Neuron (in vitro differentiated cells): ENCODE results near the gene ALKBH8.
"Not testable (repeated sequence)": the region's sequence is repeated elsewhere in the genome, so short reads cannot be mapped to it uniquely, and the experiment has no call there.

Experiments
- H2AFZ ChIP-seq: one replicate; pipeline ENCODE4 v1.6.1; 2013; ENCODE audit warnings: low read depth, mild to moderate bottlenecking, inconsistent platforms, low read length, moderate library complexity
- H3K27me3 ChIP-seq: one replicate; pipeline ENCODE4 v1.6.1; 2013; ENCODE audit warnings: low read length; ENCODE audit not compliant: insufficient read depth
- H3K36me3 ChIP-seq: one replicate; pipeline ENCODE4 v1.6.1; 2013; ENCODE audit warnings: low read length; ENCODE audit not compliant: insufficient read depth
- H3K4me1 ChIP-seq: one replicate; pipeline ENCODE4 v1.6.1; 2013; ENCODE audit warnings: low read length; ENCODE audit not compliant: insufficient read depth
- H3K4me3 ChIP-seq: 2 replicates; pipeline ENCODE4 v1.5.1; 2013; ENCODE audit warnings: mild to moderate bottlenecking, low read length, moderate library complexity
- H3K9me3 ChIP-seq: one replicate; pipeline ENCODE4 v1.6.1; 2013; ENCODE audit warnings: low read length

ALKBH8 gene

DNA sequence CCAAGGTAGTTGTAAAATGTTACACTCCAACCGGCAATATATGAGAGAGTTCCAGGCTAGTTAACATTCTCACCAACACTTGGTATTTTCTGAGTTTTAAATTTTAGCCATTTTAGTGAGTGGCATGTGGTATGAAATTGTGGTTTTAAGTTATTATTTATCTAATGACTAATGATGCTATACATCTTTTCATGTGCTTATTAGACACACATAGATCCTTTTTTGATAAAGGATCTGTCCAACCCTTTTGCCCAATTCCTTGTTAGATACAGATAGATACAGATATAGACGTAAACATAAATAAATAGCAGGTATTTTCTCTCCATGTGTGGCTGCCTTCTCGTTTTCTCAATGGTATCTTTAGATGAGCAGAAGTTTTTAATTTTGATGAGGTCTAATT lies 39.3 kb downstream of the ALKBH8 start:
- Histone ChIP-seq H2AFZ (no peak overlapping the region), H3K4me1 (no peaks in the 10 kb centered on the region), H3K36me3 (peaks cover 16% of the 10 kb centered on the region), H3K27me3 (no peaks in the 10 kb centered on the region), H3K4me3 (no peak overlapping the region), H3K9me3 (no peaks in the 10 kb centered on the region)

DNA sequence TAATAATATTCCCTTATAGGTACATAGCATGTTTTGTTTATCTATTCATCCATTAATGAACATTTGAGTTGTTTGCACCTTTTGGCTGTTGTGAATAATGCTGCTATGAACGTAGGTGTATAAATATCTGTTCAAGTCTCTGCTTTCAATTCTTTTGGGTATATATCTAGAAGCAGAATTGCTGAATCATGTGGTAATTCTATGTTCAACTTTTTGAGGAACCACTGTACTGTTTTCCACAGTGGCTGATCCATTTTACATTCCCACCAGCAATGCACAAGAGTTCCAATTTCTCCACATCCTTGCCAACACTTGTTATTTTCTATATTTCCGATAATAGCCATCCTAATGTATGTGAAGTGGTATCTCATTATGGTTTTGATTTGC lies 56.7 kb downstream of the ALKBH8 start:
- H3K4me3 ChIP-seq = no peak overlapping the region
- H3K36me3 ChIP-seq = peaks cover 11% of the 10 kb centered on the region
- no peaks in the 10 kb centered on the region for H3K9me3 ChIP-seq
- peaks cover 12% of the 10 kb centered on the region for H3K4me1 ChIP-seq
- no peaks in the 10 kb centered on the region for H3K27me3 ChIP-seq
- H2AFZ ChIP-seq = no peak overlapping the region

DNA sequence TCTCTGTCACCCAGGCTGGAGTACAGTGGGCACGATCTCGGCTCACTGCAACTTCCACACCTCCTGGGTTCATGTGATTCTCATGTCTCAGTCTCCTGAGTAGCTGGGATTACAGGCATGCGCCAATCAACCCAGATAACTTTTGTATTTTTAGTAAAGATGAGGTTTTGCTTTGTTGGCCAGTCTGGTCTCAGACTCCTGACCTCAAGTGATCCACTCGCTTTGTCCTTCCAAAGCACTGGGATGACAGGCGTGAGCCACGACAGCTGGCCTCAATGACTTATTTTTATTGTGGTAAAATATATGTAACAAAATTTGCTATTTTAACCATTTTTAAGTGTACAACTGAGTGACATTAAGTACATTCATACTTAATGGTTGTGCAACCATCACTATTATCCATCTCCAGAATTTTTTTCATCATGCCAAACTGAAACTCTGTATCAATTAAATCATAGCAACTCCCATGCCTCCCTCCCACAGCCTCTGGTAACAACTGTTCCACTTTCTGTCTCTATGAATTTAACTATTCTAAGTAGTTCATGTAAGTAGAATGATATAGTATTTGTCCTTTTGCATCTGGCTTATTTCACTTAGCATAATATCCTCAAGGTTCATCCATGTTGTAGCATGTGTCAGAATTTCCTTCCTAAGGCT lies 57.2 kb downstream of the ALKBH8 start:
- no peaks in the 10 kb centered on the region for H3K27me3 ChIP-seq
- peaks cover 15% of the 10 kb centered on the region for H3K36me3 ChIP-seq
- H3K4me3 ChIP-seq = no peak overlapping the region
- H3K4me1 ChIP-seq = peaks cover 12% of the 10 kb centered on the region
- no peak overlapping the region for H2AFZ ChIP-seq
- H3K9me3 ChIP-seq = no peaks in the 10 kb centered on the region

DNA sequence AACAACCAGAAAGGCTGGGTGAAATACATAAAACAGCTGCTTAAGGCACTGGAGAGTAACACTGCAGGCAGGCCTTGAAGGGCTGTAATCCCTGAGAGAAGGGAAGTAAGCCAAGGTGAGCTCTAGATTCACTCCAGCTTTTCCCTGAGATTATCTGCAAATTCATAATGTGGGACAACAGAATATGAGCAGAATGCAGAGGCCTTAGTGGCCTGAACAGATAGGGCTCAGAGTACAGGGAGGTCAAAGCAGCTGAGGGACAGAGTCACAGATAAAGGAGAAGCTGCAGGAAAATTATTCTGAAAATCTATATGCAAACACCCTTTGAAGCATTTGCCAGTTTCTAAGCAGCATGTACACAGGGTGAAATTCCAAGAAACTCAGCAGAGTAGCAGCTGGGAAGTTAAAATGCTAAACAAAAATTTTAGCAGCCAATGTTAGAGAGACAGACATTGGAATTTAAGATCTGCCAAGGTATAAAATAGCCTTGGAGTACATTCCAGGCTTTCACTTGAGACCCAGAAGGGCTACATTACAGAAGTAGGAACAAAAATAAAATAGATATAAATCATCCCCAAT lies 59.8 kb downstream of the ALKBH8 start:
- Histone ChIP-seq H3K4me3 (no peak overlapping the region), H3K4me1 (peaks cover 12% of the 10 kb centered on the region), H3K27me3 (no peaks in the 10 kb centered on the region), H3K36me3 (peaks cover 17% of the 10 kb centered on the region), H2AFZ (no peak overlapping the region), H3K9me3 (peaks cover 5% of the 10 kb centered on the region)

DNA sequence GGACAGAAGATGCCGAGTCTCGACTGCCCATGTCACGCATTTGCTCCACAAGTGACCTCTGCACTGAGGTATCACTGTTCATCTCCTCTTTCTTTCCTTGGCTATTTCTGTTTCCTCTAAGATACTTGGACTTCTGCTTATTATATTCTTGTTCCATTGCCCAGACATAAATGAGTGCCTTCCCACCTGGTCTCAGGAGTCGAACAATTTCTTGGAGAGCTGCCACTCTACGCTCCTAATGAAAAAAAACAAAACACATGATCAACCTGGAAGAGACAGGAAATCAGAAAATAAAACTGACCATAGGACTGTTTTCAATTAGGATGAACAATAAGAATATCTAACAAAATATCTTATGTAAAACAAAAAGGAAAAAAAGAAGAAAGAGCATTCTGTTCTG lies 60.6 kb downstream of the ALKBH8 start:
- H2AFZ ChIP-seq = no peak overlapping the region

DNA sequence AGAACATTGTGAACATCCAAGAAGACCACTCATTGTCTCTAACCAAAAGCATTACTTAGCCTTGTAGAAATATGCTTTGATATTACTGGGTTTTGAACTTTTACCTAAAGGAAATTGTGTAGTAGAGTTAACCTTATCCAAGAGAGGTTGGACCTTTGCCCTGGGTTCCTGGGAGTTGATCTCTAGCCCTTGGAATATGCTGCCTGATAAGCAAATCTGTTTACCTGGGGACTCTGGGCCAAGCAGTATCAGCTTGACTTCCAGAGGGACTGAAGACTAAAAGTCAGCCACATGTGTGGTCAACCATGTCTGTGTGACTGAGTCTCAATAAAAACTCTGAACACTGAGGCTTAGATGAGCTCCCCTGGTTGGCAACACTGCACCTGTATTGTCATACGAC lies 63.8 kb downstream of the ALKBH8 start:
- H3K4me3 ChIP-seq = no peak overlapping the region
- H3K4me1 ChIP-seq = peaks cover 4% of the 10 kb centered on the region
- no peaks in the 10 kb centered on the region for H3K27me3 ChIP-seq
- H2AFZ ChIP-seq = no peak overlapping the region
- peaks cover 5% of the 10 kb centered on the region for H3K9me3 ChIP-seq
- H3K36me3 ChIP-seq = peaks cover 17% of the 10 kb centered on the region

More for the DNA sequence above, 60.6 kb downstream of the ALKBH8 start:
- H3K27me3 ChIP-seq = no peaks in the 10 kb centered on the region
- H3K36me3 ChIP-seq = peaks cover 17% of the 10 kb centered on the region
- peaks cover 5% of the 10 kb centered on the region for H3K9me3 ChIP-seq
- no peak overlapping the region for H3K4me3 ChIP-seq
- H3K4me1 ChIP-seq = peaks cover 12% of the 10 kb centered on the region

DNA sequence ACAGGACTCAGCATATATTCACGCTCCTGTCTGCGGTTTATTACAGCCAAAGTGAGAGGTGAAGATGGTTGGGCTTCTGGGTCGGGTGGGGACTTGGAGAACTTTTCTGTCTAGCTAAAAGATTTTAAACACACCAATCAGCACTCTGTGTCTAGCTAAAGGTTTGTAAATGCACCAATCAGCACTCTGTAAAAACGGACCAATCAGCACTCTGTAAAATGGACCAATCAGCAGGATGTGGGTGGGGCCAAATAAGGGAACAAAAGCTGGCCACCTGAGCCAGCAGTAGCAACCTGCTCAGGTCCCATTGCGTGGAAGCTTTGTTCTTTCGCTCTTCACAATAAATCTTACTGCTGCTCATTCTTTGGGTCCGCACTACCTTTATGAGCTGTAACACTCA lies 68.2 kb downstream of the ALKBH8 start:
- H3K4me3 ChIP-seq, H3K4me1 ChIP-seq, H3K36me3 ChIP-seq, H3K27me3 ChIP-seq, H2AFZ ChIP-seq, H3K9me3 ChIP-seq: not testable (repeated sequence)

DNA sequence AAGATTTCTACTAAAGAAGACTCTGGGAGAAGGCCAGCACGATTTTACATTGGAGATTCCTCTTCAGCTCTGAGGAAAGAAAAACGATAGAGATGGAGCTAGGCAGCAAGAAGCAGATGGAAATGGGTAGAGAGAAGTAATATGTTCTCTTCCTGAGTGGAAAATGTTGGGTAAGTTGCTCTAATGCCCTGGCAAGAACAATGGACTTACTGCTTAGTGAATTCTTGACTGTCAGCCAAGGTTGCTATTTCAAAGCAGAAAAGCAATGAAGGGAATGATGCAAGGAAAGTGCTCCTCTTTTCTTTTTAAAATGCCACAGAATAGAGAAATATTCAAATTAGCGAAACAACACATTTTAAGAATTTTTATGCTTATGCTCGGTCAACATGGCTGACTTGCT lies 69.5 kb downstream of the ALKBH8 start:
- no peak overlapping the region for H3K4me3 ChIP-seq

DNA sequence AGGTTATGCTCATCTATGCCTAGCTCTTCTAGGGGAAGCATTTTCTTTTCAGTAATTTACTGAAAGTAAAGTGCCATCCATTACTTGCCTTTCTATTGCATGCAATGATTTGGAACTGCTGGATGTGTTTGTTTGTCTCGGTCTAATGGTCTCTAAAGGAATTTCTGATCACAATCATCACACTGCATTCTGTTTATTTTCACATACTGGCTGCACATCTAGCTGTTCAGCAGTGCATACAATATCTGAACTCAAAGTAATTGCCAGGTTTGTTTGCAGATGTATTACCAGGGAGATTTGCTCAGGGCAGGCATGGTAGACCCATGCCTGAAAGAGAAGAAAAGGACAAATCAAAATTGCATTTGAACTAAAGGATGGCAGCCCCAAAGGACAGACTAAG lies 71.5 kb downstream of the ALKBH8 start:
- Histone ChIP-seq H3K4me3 (no peak overlapping the region), H3K36me3 (no peaks in the 10 kb centered on the region), H2AFZ (no peak overlapping the region), H3K4me1 (no peaks in the 10 kb centered on the region), H3K27me3 (no peaks in the 10 kb centered on the region), H3K9me3 (no peaks in the 10 kb centered on the region)

More for the DNA sequence above, 69.5 kb downstream of the ALKBH8 start:
- Histone ChIP-seq H2AFZ (no peak overlapping the region), H3K9me3 (no peaks in the 10 kb centered on the region), H3K27me3 (no peaks in the 10 kb centered on the region), H3K36me3 (no peaks in the 10 kb centered on the region), H3K4me1 (no peaks in the 10 kb centered on the region)

DNA sequence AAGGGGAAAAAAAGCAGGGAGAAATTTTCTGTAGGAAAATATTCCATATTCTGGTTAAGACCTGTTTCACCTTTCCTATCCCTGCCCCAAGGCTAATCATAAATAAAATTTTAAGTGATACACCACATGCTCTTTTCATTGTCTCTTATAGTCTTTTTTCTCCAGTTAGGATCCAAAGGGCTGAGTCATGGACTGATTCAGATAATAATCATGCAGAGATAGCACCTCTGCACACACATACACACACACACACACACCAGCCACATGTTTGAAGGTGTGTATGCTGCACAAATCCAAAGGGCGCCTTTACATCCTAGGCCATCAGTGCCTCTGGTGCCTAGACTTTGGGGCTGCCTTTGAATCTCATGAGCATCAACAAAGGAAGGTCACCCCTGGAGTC lies 72.4 kb downstream of the ALKBH8 start:
- Histone ChIP-seq H2AFZ (no peak overlapping the region), H3K4me3 (no peak overlapping the region), H3K9me3 (no peaks in the 10 kb centered on the region), H3K36me3 (no peaks in the 10 kb centered on the region), H3K4me1 (no peaks in the 10 kb centered on the region), H3K27me3 (no peaks in the 10 kb centered on the region)

DNA sequence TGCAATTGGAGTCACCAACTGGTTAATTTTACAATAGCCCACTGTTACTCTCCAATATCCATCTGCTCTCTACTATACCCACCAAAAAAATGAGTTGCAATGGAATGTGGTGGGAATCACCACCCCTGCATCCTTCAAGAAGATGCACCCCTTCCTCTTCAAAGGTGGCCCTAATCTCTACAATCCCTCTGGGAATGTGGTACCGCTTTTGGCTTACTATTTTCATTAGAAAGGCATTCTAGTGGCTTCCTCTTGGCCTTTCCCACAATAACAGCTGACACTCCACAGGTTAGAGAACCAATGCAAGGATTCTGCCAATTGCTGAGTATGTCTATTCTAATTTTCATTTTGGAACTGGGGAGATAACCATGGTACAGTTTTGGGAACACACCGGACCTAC lies 74.7 kb downstream of the ALKBH8 start:
- Histone ChIP-seq H3K36me3 (no peaks in the 10 kb centered on the region), H3K9me3 (no peaks in the 10 kb centered on the region), H3K4me1 (no peaks in the 10 kb centered on the region), H3K4me3 (no peak overlapping the region), H3K27me3 (no peaks in the 10 kb centered on the region), H2AFZ (no peak overlapping the region)

DNA sequence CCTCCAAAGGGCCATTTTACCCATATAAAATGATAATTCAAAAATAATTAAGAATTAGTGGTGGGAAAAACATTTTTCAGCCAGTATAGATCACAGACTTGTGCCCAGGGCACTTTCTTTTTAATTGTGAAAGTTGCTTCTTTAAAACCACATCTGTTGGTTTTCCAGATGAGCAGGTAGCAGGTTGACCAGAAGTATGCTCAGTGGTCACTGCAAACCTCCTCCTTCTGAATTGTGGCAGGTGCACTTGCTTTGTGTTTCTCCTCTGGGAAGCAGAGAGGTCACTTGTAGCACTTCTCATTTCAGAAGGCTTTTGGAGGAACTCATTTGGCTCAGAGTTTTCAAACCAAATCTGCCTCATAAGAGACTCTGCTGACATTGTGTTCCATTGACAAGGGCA lies 83.3 kb downstream of the ALKBH8 start:
- peaks cover 10% of the 10 kb centered on the region for H3K4me1 ChIP-seq

DNA sequence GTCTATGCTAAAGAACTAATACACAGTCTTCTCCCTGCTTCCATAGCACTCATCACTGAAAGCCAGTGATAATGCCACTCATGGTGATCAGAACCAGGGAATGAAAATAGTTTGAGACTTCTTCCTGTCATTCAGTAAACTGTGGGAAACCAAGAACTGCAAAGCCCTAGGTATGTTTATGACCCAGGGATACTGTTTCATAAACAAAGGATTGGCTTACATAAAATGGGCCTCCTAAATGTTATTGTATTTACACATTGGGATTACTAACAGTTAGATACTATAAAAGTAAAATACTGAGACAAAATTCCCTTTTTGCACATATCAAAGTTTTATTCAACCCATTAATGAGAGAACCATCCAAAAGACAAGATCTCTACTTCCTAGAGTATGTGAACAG lies 86.6 kb downstream of the ALKBH8 start:
- no peaks in the 10 kb centered on the region for H3K36me3 ChIP-seq
- peaks cover 10% of the 10 kb centered on the region for H3K4me1 ChIP-seq
- no peaks in the 10 kb centered on the region for H3K9me3 ChIP-seq
- no peak overlapping the region for H2AFZ ChIP-seq
- H3K4me3 ChIP-seq = no peak overlapping the region
- H3K27me3 ChIP-seq = peaks cover 2% of the 10 kb centered on the region

More for the DNA sequence above, 83.3 kb downstream of the ALKBH8 start:
- H3K4me3 ChIP-seq = no peak overlapping the region
- H3K27me3 ChIP-seq = no peaks in the 10 kb centered on the region
- no peaks in the 10 kb centered on the region for H3K9me3 ChIP-seq
- H2AFZ ChIP-seq = no peak overlapping the region
- H3K36me3 ChIP-seq = no peaks in the 10 kb centered on the region

DNA sequence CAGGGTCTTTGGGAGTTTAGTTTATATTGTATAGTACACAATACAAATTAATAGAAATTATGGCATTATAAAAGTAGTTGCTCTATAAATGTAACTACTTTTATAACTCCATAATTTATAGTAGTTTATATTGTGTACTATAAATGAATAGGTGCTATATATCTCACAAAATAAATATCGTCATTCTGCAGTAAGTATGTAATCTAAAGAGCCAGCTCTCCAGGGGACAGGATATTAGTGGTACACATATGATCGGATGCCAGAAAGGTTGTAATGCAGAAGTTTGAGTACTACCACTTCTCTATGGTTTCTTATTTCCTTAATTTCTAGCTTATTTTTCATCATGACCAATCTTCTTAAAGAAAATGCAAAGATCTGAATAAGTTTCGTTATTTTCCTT lies 87.7 kb downstream of the ALKBH8 start:
- Histone ChIP-seq H2AFZ (no peak overlapping the region), H3K4me3 (no peak overlapping the region), H3K9me3 (no peaks in the 10 kb centered on the region), H3K4me1 (peaks cover 2% of the 10 kb centered on the region), H3K36me3 (no peaks in the 10 kb centered on the region), H3K27me3 (peaks cover 6% of the 10 kb centered on the region)
